Uterus (tissue), 4 donors: ENCODE results near the gene EI24. TPM values are rescaled to one million over a fixed set of nuclear protein-coding genes. Genes with fewer than 3 reads are reported as not detected.

Experiments
- DNase-seq, 2 donors: peaks; one replicate each; pipeline ENCODE4 v3.0.0-alpha.2; 2019 to 2020
- H3K27ac ChIP-seq, 2 donors: fragments of 200-600 bp; sonication (generic); 1 replicate in 1 of 2; 2 replicates in 1 of 2; pipeline ENCODE4 v1.5.1; 2016 to 2018
- H3K27me3 ChIP-seq, 2 donors: fragments of 200-600 bp; sonication (generic); one replicate each; pipeline ENCODE4 v1.5.1; 2018 to 2019; ENCODE audit warnings: control low read depth in 1 of 2
- H3K36me3 ChIP-seq, 2 donors: fragments of 200-600 bp; sonication (generic); one replicate each; pipeline ENCODE4 v1.5.1; 2019; ENCODE audit warnings: control low read depth in 1 of 2
- H3K4me1 ChIP-seq, 2 donors: fragments of 200-600 bp; sonication (generic); one replicate each; pipeline ENCODE4 v1.5.1; 2018 to 2019; ENCODE audit warnings: control low read depth in 1 of 2
- H3K4me3 ChIP-seq, 2 donors: fragments of 200-600 bp; sonication (generic); 1 replicate in 1 of 2; 2 replicates in 1 of 2; pipeline ENCODE4 v1.5.1; 2018 to 2019; ENCODE audit warnings: mild to moderate bottlenecking in 1 of 2
- H3K9me3 ChIP-seq, 2 donors: fragments of 200-600 bp; sonication (generic); one replicate each; pipeline ENCODE4 v1.5.1; 2019; ENCODE audit warnings: control low read depth in 1 of 2
- CTCF ChIP-seq, 4 experiments: fragments of 200-600 bp in 2 of 4; fragments of 450-650 bp in 2 of 4; sonication (generic) in 2 of 4; IDR thresholded peaks; one replicate each; pipeline ENCODE4 v1.5.1; 2016 to 2019; ENCODE audit warnings: antibody characterized with exemption in 4 of 4, mild to moderate bottlenecking in 2 of 4, moderate library complexity in 1 of 4
- POLR2A ChIP-seq, 2 donors: fragments of 450-650 bp; IDR thresholded peaks; one replicate each; pipeline ENCODE4 v1.6.1; 2016; ENCODE audit warnings: antibody characterized with exemption in 2 of 2, mild to moderate bottlenecking in 1 of 2, moderate library complexity in 1 of 2
- intact Hi-C: fragments of 100-400 bp; cut with DNase I; formaldehyde crosslinking; loops from one replicate; pipeline ENCODE4 v1.15.1; 2023; ENCODE audit warnings: low total_unique reads
- total RNA-seq, 4 donors: library from RNA; depleted of rRNA in 3 of 4; stranded (reverse); fragments of >200 nt in 3 of 4; gene quantifications; one replicate each; pipeline versions ENCODE4 v1.1.0 to v1.2.4, GENCODE V29; 2014 to 2023
- donor health status: DM: yes; HTN: yes; CAD: no.

EI24 gene
- total RNA-seq, 4 donors from 2014 or later: 22.3 to 77.4 (median 69.2) TPM

GRCh38 chr11:125579811-125580210, 10.5 kb downstream of the EI24 start:
- H3K27ac ChIP-seq: no peak overlapping the region
- no peak for DNase-seq
- no peaks in the 10 kb centered on the region for H3K9me3 ChIP-seq
- no peak for TF ChIP-seq CTCF (IDR thresholded peaks at IDR 0.05)
- TF ChIP-seq POLR2A (IDR thresholded peaks at IDR 0.05): no peak
- no peak overlapping the region for H3K4me3 ChIP-seq
- intact Hi-C loops: no loop called here
- H3K27me3 ChIP-seq: no peaks in the 10 kb centered on the region
- H3K4me1 ChIP-seq: no peaks in the 10 kb centered on the region
- H3K36me3 ChIP-seq: no peaks in the 10 kb centered on the region

- no peaks in the 10 kb centered on the region for H3K36me3 ChIP-seq
- intact Hi-C loops: no loop called here
These were observed 14.2 kb downstream of the EI24 start for GRCh38 chr11:125583496-125583895.

GRCh38 chr11:125585487-125585886, 16.2 kb downstream of the EI24 start:
- intact Hi-C loops: no loop called here
- DNase-seq: no peak
- Histone ChIP-seq H3K27ac (no peak overlapping the region), H3K4me1 (no peaks in the 10 kb centered on the region), H3K4me3 (no peak overlapping the region), H3K9me3 (no peaks in the 10 kb centered on the region), H3K36me3 (no peaks in the 10 kb centered on the region), H3K27me3 (no peaks in the 10 kb centered on the region)
- no peak for TF ChIP-seq POLR2A (IDR thresholded peaks at IDR 0.05)
- TF ChIP-seq CTCF (IDR thresholded peaks at IDR 0.05): no peak

More at GRCh38 chr11:125583496-125583895, 14.2 kb downstream of the EI24 start:
- Histone ChIP-seq H3K4me1 (no peaks in the 10 kb centered on the region), H3K9me3 (no peaks in the 10 kb centered on the region), H3K27me3 (no peaks in the 10 kb centered on the region), H3K27ac (no peak overlapping the region), H3K4me3 (no peak overlapping the region)
- no peak for DNase-seq
- TF ChIP-seq CTCF (IDR thresholded peaks at IDR 0.05) (no peak), POLR2A (IDR thresholded peaks at IDR 0.05) (no peak)

- TF ChIP-seq CTCF (IDR thresholded peaks at IDR 0.05): no peak
- no peak for TF ChIP-seq POLR2A (IDR thresholded peaks at IDR 0.05)
- H3K9me3 ChIP-seq: no peaks in the 10 kb centered on the region
- no peaks in the 10 kb centered on the region for H3K36me3 ChIP-seq
- H3K27ac ChIP-seq: no peak overlapping the region
- no peak for DNase-seq
- no peaks in the 10 kb centered on the region for H3K4me1 ChIP-seq
- no peaks in the 10 kb centered on the region for H3K27me3 ChIP-seq
- intact Hi-C loops: no loop called here
- H3K4me3 ChIP-seq: no peak overlapping the region
These were observed 17.3 kb downstream of the EI24 start for GRCh38 chr11:125586623-125587022.

- Histone ChIP-seq H3K36me3 (no peaks in the 10 kb centered on the region), H3K4me3 (no peak overlapping the region), H3K27me3 (no peaks in the 10 kb centered on the region), H3K9me3 (no peaks in the 10 kb centered on the region), H3K27ac (no peak overlapping the region), H3K4me1 (no peaks in the 10 kb centered on the region)
- no peak for TF ChIP-seq CTCF (IDR thresholded peaks at IDR 0.05)
- TF ChIP-seq POLR2A (IDR thresholded peaks at IDR 0.05): no peak
- intact Hi-C loops: no loop called here
- DNase-seq: no peak
These were observed 18.2 kb downstream of the EI24 start for GRCh38 chr11:125587480-125587879.
